Measurements from ENCODE around the gene GIMAP6.
"Not testable (repeated sequence)": the region's sequence is repeated elsewhere in the genome, so short reads cannot be mapped to it uniquely, and the experiment has no call there.

GIMAP6 gene

DNA sequence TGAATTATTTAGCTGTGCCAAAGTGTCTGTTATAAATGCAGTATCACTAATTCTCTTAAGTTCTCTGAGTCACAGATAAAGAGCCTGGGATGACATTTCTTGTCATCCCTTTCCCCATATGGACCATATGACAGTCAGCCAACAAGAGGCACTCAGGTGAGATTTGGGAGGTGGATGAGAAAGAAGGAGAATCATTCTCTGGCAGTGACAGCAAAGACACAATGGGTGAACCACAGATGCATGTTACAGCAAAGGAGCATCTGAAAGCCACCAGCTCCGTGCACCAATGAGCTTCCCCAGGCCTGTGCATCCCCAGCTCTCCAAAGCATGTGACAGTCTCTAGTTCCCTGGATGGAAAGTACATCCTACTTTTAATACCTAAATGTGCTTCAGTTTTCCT lies 10.8 kb downstream of the GIMAP6 start:
- DNase-seq (ENCODE audit: low spot score): no peak
- H3K27ac ChIP-seq: no peak overlapping the region
- POLR2A ChIA-PET (ENCODE audit: low non-redundant PET): no interaction called here
- CTCF ChIA-PET: no interaction called here
- TF ChIP-seq, protein P1, sequence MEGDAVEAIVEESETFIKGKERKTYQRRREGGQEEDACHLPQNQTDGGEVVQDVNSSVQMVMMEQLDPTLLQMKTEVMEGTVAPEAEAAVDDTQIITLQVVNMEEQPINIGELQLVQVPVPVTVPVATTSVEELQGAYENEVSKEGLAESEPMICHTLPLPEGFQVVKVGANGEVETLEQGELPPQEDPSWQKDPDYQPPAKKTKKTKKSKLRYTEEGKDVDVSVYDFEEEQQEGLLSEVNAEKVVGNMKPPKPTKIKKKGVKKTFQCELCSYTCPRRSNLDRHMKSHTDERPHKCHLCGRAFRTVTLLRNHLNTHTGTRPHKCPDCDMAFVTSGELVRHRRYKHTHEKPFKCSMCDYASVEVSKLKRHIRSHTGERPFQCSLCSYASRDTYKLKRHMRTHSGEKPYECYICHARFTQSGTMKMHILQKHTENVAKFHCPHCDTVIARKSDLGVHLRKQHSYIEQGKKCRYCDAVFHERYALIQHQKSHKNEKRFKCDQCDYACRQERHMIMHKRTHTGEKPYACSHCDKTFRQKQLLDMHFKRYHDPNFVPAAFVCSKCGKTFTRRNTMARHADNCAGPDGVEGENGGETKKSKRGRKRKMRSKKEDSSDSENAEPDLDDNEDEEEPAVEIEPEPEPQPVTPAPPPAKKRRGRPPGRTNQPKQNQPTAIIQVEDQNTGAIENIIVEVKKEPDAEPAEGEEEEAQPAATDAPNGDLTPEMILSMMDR (conservative IDR thresholded peaks at IDR 0.05; ENCODE audit: low read depth): no peak

DNA sequence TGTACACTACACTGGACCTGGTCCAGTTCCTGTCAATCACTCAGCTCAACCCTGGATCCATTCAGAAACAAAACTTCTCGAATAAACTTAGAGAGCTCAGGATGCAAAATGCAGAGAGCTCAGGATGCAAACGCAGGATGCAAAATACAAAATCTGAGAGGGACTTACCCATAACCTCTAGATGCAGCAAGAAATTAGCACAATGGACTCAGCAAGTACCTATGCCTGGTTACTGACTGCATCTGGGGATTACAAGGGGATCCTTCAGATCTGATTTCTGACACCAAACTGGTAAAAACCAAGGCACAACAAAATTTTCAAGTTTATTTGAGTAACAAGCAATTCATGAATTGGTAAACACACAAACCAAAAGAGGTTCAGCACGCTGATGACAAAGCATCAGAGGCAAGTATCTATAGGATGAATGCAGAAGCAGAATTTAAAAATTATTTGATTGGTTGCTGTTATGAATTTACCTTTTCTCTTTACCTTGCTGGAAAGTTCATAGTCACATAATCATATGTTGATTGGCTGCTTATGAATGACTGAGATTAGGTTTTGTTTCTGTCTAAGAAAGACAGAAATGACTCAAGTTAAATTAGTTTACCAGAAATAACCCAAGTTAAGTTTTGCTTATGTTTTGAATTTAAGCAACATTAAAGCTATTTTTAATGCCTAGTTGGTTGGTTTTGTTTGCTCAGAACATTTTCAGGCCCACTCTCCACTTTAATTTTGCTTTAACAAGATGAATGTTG lies 11.4 kb downstream of the GIMAP6 start:
- no peak for DNase-seq (ENCODE audit: low spot score)
- ChIA-PET CTCF (no interaction called here), POLR2A (ENCODE audit: low non-redundant PET) (no interaction called here)
- H3K27ac ChIP-seq: no peak overlapping the region
- TF ChIP-seq, protein P1 (conservative IDR thresholded peaks at IDR 0.05; ENCODE audit: low read depth): no peak

DNA sequence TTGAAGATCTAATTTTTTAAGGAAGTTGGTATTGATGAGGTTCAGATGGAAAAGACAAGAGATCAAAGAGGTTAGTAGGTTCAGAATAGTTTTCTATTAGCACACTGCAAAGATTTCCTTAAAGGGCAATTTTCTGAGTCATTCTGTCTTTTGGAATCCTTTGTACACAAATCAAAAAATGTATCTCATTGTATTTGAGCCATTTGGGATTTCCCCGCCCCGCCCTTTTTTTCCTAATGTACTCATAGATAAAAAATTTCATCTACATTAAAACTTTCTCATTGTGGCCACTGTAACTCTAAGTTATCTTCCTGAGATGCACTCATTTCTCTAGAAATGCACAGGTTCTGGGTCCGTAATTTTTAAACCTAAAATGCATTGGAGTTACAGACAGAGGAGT lies 12.1 kb downstream of the GIMAP6 start:
- TF ChIP-seq, protein P1 (conservative IDR thresholded peaks at IDR 0.05; ENCODE audit: low read depth): no peak
- ChIA-PET POLR2A (ENCODE audit: low non-redundant PET) (no interaction called here), CTCF (no interaction called here)
- H3K27ac ChIP-seq: no peak overlapping the region
- peak; percentile 13 for DNase-seq (ENCODE audit: low spot score)

DNA sequence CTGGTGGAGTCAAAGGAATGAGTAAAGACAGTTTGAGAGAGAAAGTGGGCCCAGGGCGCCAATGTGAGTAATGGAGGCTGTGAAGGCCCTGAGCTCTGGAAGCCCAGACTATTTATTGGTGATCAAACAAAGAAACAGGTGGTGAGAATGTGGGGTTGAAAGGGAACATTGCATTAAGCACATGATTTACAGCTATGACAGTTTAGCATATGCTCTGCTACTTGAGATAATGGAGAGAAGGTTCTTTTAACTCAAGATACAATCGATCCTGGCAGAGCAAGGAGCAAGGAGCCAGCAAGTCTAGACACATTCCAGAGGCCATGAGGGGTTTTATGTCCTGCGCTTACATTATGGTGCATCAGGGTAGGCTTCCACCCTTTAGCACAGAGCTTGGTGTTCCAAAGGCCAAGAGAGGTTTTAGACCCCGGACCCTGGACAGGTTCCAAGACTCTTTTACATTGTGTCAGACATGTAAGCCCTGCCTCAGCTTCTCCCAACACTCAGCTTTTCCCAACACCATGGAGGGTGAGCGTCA lies 16.9 kb downstream of the GIMAP6 start:
- H3K27ac ChIP-seq; DNase-seq (ENCODE audit: low spot score); POLR2A ChIA-PET (ENCODE audit: low non-redundant PET): not testable (repeated sequence)
- CTCF ChIA-PET: interaction anchor here (0.6 kb wide), 1 partner anchor 164 kb away, joined by 3 read pairs; no protein-coding TSS in a partner anchor

DNA sequence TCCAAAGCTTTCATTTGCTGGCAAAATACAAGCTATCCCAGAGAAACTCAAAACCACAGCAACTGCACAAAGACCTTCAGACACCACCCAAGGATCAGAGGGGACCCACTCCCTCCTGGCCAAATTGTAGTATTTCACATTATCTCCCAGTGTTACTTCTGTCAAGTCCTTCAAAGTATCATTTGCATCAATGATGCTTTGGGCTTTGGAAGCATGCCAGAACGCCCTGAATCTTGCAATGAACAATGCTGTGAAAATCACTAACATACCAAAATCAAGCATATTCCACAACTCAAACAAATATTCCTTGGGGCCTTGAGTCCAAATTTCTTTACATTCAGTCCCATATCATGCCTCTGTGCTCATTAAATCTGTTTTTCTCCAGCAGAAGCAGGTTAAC lies 17.8 kb downstream of the GIMAP6 start:
- POLR2A ChIA-PET (ENCODE audit: low non-redundant PET); DNase-seq (ENCODE audit: low spot score); H3K27ac ChIP-seq; CTCF ChIA-PET: not testable (repeated sequence)

DNA sequence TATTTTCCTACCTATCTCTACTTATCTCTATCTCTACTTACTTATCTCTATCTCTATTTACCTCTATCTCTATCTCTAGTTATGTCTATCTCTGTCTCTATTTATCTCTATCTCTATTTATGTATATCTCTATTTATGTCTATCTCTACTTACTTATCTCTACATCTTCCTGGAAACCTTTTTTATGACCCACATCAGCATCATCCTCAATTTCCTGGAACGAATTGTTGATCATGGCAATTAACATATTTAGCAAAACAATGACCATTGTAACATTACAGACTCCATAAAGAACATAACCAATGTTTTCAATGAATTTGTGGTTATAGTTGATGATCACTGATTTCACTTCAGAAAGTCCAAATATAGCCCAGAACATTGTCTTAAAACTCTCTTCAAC lies 18.3 kb downstream of the GIMAP6 start:
- ChIA-PET CTCF (no interaction called here), POLR2A (ENCODE audit: low non-redundant PET) (no interaction called here)
- H3K27ac ChIP-seq: no peak overlapping the region
- TF ChIP-seq, protein P1 (conservative IDR thresholded peaks at IDR 0.05; ENCODE audit: low read depth): no peak
- no peak for DNase-seq (ENCODE audit: low spot score)

DNA sequence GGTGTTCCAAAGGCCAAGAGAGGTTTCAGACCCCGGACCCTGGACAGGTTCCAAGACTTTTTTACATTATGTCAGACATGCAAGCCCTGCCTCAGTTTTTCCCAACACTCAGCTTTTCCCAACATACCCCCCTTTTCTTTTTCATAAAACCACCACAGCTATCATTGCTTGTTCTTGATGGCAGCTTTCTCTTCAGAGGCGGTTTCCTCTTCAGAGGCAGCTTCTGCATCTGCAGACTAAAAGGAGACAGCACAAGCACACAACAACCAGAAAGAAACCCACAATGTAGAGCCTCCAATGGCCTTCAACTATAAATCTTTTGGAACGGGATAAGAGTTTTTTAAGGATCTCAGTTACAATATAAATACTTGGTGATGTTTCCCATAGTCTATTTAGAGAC lies 19.3 kb downstream of the GIMAP6 start:
- POLR2A ChIA-PET (ENCODE audit: low non-redundant PET): no interaction called here
- no peak for DNase-seq (ENCODE audit: low spot score)
- no peak overlapping the region for H3K27ac ChIP-seq
- CTCF ChIA-PET: no interaction called here
- TF ChIP-seq, protein P1 (conservative IDR thresholded peaks at IDR 0.05; ENCODE audit: low read depth): no peak

Data from RWPE1 (cell line).